OCI-LY3 (cell line): ENCODE measurements around the gene TLE4.

Experiments
- CTCF ChIP-seq: fragments of 200-600, 300-600 bp; sonication (generic); IDR thresholded peaks from 2 replicates; pipeline ENCODE4 v1.5.1; 2014; ENCODE audit warnings: antibody characterized with exemption, low read length, low read depth
- EZH2phosphoT487 ChIP-seq: fragments of 200-600 bp; shearing (Covaris generic); IDR thresholded peaks from 2 replicates; pipeline ENCODE4 v1.6.1; 2018; ENCODE audit warnings: antibody characterized with exemption, mixed run types, low read depth

GRCh38 chr9:79688363-79688762, 116.6 kb downstream of the TLE4 start:
- TF ChIP-seq CTCF (no peak), EZH2phosphoT487 (no peak)
